ENCODE results near the gene FBXO36.

DNA sequence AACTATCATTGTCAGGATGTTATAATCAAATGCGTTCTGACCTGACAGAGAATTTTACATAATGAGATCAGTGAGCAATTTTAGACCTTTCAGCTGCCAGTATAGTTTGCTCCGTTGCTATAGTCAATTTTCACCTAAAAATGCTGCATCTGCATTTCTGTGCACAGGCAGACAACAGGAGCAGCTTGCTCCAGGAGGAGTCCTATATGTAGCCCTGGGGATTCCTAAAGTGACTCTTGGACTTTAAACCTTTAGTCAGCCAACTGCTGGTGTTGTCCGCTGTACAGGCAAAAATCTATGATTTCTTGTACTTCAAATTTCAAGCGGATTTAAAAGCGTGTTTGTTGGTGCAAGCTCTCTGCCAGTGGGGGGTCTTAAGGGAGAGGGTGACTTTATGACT is 120.7 kb downstream of the FBXO36 start:
- TF ChIP-seq, protein P1, sequence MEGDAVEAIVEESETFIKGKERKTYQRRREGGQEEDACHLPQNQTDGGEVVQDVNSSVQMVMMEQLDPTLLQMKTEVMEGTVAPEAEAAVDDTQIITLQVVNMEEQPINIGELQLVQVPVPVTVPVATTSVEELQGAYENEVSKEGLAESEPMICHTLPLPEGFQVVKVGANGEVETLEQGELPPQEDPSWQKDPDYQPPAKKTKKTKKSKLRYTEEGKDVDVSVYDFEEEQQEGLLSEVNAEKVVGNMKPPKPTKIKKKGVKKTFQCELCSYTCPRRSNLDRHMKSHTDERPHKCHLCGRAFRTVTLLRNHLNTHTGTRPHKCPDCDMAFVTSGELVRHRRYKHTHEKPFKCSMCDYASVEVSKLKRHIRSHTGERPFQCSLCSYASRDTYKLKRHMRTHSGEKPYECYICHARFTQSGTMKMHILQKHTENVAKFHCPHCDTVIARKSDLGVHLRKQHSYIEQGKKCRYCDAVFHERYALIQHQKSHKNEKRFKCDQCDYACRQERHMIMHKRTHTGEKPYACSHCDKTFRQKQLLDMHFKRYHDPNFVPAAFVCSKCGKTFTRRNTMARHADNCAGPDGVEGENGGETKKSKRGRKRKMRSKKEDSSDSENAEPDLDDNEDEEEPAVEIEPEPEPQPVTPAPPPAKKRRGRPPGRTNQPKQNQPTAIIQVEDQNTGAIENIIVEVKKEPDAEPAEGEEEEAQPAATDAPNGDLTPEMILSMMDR (conservative IDR thresholded peaks at IDR 0.05; ENCODE audit: low read depth, low read length) = no peak
- no peak for TF ChIP-seq EZH2phosphoT487 (IDR thresholded peaks at IDR 0.05; ENCODE audit: borderline replicate concordance, low read length)

Measured in PC-3 (cell line).